Mesodermal cell (in vitro differentiated cells): ENCODE measurements around the gene GGTA1. TPM values are rescaled to one million over a fixed set of nuclear protein-coding genes. Genes with fewer than 3 reads are reported as not detected.

Experiments used
- H3K27ac ChIP-seq: 2 replicates; pipeline ENCODE4 v1.7.0; 2013; ENCODE audit warnings: mild to moderate bottlenecking, low read depth, low read length, moderate library complexity; ENCODE audit not compliant: severe bottlenecking
- H3K36me3 ChIP-seq: 2 replicates; pipeline ENCODE4 v1.7.1; 2013; ENCODE audit warnings: mild to moderate bottlenecking, low read length, moderate library complexity; ENCODE audit not compliant: control insufficient read depth, insufficient read depth
- H3K4me1 ChIP-seq: one replicate; pipeline ENCODE4 v1.7.1; 2013; ENCODE audit warnings: mild to moderate bottlenecking, low read length; ENCODE audit not compliant: insufficient read depth, control insufficient read depth, poor library complexity, severe bottlenecking
- H3K4me3 ChIP-seq: 2 replicates; pipeline ENCODE4 v1.7.0; 2013; ENCODE audit warnings: low read length, control low read depth, mild to moderate bottlenecking; ENCODE audit not compliant: insufficient read depth, poor library complexity, severe bottlenecking; ENCODE audit errors: extremely low read depth
- H3K9me3 ChIP-seq: 2 replicates; pipeline ENCODE4 v1.7.1; 2013; ENCODE audit warnings: mild to moderate bottlenecking, low read length, moderate library complexity; ENCODE audit not compliant: control insufficient read depth
- WGBS, 2 experiments: methylation state at CpG; one replicate each; pipeline ENCODE4 v1.1.5; 2013; ENCODE audit warnings: missing lambda C conversion rate in 2 of 2; ENCODE audit not compliant: insufficient coverage in 2 of 2; 5-methylcytosine and 5-hydroxymethylcytosine counted together
- polyA plus RNA-seq, 2 experiments: library from polyadenylated mRNA; stranded (reverse); fragments of 50-300 nt; gene quantifications; one replicate each; pipeline ENCODE4 v1.2.3, GENCODE V29; 2013

Gene GGTA1
- polyA plus RNA-seq (2013, experiment 1 of 2), result 0.33 TPM
- polyA plus RNA-seq (2013, experiment 2 of 2), result 0.25 TPM

DNA sequence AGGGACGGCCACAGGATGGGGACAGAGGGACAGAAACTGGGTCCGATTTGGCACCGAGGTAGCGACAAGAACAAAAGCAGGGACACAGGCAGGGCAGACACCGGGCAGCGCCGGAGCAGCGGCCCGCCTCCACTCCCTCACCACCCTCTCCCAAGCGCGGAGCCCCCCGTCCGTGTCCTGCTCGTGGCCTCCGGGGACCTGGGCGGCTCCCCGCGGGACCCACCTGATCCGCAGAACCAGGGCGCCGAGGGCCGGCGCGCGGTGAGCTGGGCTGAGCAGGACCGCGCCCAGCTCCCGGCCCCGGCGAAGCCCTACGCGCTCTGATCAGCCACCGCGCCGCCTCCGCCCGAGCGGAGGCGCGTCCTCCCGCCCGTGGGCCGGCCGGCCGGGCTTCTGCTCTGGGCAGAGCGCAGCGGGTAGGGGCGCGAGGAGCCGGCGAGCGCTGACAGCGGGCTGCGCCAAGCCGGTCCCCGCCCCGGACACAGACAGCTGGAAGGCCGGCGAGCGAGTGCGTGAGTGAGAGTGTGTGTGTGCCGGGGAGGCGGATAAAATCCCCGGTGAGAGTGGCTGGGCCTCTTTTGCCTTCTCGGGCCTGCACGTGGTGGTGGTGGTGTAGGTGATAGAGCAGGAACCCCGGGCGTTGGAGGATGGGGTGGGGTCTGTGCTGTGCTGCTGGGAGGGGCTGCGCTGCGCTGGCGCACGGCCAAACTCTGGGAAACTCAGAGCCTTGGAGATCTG lies at the start of gene GGTA1:
Gene GGTA1 (minus strand): TSS at position 418 of the 738 bp plus-strand sequence. CDS start 31,922 bp downstream, outside the sequence.
- no peak within 1 kb of the TSS for H3K27ac ChIP-seq
- WGBS, 2 experiments, result 0% methylated on average over 22 to 58 of the region's 72 CpGs
- no peaks in the 10 kb centered on the region for H3K9me3 ChIP-seq
- peak within 1 kb of the TSS; percentile 37 for H3K4me3 ChIP-seq
- peaks cover 5% of the 10 kb centered on the region for H3K4me1 ChIP-seq
- no peaks in the 10 kb centered on the region for H3K36me3 ChIP-seq

DNA sequence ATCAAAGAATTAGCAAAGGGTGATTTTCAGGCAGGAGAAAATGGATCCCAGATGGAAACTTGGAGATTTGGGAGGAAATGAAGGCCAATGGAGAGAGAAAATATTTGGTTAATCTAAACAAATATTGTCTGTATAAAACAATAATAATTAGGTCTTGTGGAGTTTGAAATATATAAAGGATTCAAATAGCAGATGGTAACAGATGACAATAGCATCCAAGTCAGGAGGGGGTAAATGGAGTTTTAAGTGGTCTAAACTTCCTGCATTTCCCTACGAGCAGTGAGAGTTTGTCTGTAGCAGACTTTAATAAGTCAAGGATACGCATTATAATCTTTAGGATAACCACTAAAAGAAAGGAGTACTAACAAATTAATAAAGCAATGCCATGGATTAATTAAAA lies 49.0 kb upstream of the GGTA1 start:
- H3K9me3 ChIP-seq, result no peaks in the 10 kb centered on the region
- no peak overlapping the region for H3K27ac ChIP-seq
- WGBS, 2 experiments, result 100% methylated on average over 1 of the region's 2 CpGs; no CpG with 5 or more reads in 1 of the 2 experiments
- no peaks in the 10 kb centered on the region for H3K36me3 ChIP-seq
- H3K4me3 ChIP-seq, result no peak overlapping the region
- H3K4me1 ChIP-seq, result peaks cover 2% of the 10 kb centered on the region

DNA sequence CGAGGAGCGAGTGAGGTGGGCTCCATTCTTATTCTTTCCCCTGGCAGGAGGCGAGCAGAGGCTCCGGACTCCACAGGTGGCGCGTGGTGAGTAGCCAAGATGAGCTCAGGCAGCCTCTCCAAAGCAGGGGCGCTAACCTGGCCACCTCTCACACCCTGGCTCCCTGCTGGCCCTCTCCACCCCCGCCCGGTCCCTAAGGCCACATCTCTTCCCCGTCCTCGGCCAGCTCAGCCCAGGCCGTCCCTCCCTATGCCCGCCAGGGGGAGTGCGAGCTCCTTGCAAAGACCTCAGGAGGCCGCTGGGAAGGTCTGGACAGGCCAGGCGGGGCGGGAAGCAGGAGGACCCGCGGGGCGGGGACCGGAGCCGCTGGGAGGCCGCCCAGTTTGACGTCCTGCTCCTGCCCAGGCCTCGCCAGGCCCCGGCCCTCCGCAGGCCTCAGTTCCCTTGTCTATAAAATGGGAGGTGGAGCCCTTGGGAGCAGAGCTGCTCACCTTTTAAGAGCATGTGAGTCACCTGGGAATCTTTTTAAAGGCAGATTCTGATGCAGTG lies 46.3 kb upstream of the GGTA1 start:
- Histone ChIP-seq H3K4me1 (no peaks in the 10 kb centered on the region), H3K36me3 (no peaks in the 10 kb centered on the region), H3K9me3 (no peaks in the 10 kb centered on the region), H3K27ac (no peak overlapping the region), H3K4me3 (no peak overlapping the region)
- WGBS, 2 experiments, result 2 to 16% methylated on average over 10 to 25 of the region's 27 CpGs

DNA sequence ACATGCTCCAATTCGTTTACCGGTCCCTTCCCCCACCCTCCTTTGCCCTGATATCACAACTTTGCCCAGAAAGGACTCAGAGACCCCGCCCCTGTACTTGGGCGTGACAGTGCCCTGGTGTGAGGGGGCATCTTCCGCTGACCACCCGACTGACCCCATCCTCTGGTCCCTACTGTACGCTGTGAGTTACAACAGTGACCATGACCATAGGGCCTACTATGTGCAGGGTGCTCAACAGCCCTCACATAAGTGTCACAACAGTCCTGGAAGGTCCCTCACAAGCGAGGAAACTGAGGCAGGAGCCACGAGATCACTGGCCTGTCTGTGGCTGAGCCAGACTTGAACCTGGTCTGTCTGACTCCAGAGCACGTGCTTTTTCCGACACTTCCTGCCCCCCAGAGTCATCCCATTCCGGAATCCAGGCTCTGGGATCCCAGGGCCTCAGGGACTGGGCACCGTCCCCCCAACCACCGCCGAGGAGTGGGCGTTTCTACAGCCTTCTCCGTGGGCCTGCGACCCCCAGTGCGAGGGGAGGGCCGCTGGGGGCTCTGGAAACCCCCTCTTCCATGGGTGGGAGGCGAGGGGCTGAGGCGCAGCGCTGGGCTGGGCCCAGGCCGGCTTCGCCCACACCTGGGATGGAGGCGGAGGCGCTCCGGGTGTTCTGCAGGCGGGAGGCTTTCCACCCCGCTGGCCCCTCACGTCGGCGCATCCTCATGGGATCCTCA lies 45.7 kb upstream of the GGTA1 start:
- WGBS, 2 experiments, result 67 to 79% methylated on average over 24 to 28 of the region's 33 CpGs
- Histone ChIP-seq H3K4me1 (no peaks in the 10 kb centered on the region), H3K9me3 (no peaks in the 10 kb centered on the region), H3K27ac (no peak overlapping the region), H3K4me3 (no peak overlapping the region), H3K36me3 (no peaks in the 10 kb centered on the region)

DNA sequence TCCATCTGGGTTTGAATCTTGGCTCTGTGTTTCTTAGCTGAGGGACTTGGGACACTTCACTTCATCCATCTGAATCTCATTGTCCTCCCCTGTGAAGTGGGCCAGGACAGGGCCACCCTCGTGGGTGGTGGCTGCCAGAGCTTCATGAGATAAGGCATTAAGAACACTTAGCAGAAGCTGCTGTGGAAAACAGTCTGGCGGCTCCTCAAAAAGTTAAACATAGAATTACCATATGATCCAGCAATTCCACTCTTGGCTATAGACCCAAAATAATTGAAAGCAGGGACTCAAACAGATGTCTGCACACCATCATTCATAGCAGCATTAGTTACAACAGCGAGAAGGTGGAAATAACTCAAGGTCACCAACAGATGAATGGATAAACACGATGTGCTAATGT lies 42.4 kb upstream of the GGTA1 start:
- WGBS, 2 experiments, result 83 to 94% methylated on average over 3 to 4 of the region's 4 CpGs
- H3K27ac ChIP-seq, result no peak overlapping the region

DNA sequence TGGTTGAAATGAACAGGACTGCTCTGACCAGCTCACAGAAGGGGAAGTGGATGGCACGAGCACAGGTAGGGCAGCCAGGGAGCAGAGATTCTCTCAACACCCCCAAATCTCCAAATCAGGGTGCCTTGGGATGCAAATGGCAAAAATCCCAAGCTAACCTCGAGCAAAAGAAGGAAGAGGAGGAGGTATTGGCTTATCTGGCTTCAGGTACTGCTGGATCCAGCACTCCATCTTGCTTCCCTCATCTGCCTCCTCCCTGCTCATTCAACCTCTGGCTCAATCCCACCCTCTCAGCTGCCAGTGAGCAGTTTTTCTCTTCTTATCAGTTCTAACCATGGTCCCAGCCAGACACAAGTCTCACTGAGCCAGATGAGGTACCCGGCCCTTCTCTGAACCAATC lies 41.6 kb upstream of the GGTA1 start:
- H3K27ac ChIP-seq, result no peak overlapping the region
- no peak overlapping the region for H3K4me3 ChIP-seq
- WGBS, 2 experiments, result 71 to 93% methylated on average over 1 to 2 of the region's 3 CpGs
- no peaks in the 10 kb centered on the region for H3K36me3 ChIP-seq
- no peaks in the 10 kb centered on the region for H3K4me1 ChIP-seq
- H3K9me3 ChIP-seq, result no peaks in the 10 kb centered on the region

More for the DNA sequence above, 42.4 kb upstream of the GGTA1 start:
- Histone ChIP-seq H3K9me3 (no peaks in the 10 kb centered on the region), H3K36me3 (no peaks in the 10 kb centered on the region), H3K4me1 (no peaks in the 10 kb centered on the region), H3K4me3 (no peak overlapping the region)

DNA sequence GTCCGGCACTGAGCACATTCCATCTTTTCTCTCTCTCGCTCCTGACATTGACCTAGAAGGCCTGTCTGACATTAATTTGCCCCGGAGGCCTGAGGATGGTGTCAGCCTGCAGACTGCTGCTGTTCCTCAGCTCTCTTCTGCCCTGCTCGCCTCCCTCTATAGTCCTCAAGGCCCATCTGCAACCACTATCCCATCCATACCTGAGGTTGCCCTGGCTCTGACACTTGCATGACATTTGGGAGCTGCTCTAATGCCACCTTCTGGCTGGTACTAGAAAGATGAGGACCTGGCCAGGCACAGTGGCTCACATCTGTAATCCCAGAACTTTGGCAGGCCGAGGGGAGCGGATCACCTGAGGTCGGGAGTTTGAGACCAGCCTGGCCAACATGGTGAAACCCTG lies 38.6 kb upstream of the GGTA1 start:
- no peaks in the 10 kb centered on the region for H3K4me1 ChIP-seq
- WGBS, 2 experiments, result 88 to 91% methylated on average over 7 of the region's 7 CpGs
- H3K4me3 ChIP-seq, result no peak overlapping the region
- no peaks in the 10 kb centered on the region for H3K9me3 ChIP-seq
- no peak overlapping the region for H3K27ac ChIP-seq
- H3K36me3 ChIP-seq, result no peaks in the 10 kb centered on the region

DNA sequence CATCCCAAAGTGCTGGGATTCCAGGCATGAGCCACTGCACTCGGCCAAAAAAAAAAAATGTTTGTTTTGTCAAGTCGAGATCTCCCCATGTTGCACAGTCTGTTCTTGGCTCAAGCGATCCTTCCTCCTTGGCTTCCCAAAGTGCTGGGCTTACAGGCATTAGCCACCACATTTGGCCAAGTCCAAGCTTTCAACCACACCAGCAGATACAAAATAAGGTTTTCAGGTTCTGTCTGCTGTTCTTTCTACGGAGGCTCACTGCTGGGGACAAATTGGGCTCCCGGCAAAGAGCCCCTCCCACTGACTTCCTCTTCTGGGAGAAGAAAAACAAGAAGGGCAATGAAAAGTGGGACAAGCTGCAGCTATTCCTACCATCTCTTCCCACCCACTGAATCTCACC lies 37.6 kb upstream of the GGTA1 start:
- H3K4me1 ChIP-seq, result no peaks in the 10 kb centered on the region
- H3K27ac ChIP-seq, result no peak overlapping the region
- no peaks in the 10 kb centered on the region for H3K36me3 ChIP-seq
- WGBS, 2 experiments, result 94 to 97% methylated on average over 3 of the region's 5 CpGs
- no peak overlapping the region for H3K4me3 ChIP-seq
- H3K9me3 ChIP-seq, result no peaks in the 10 kb centered on the region

DNA sequence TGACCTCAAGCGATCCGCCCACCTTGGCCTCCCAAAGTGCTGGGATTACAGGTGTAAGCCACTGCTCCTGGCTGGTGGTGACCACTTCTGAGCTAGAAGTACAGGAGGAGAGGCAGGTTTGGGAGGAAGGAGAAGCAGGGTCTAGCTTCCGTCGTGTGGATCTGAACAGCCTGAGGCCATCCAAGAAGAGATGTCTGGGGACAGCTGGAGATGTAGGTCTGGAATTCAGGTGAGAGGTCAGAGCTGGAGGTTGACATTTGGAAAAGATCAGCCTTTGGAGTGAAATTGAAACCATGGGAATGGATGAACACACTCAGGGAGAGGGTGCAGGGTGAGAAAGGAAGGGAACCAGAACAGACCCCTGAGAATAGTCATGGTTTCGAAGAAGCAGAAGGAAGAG lies 33.2 kb upstream of the GGTA1 start:
- no peaks in the 10 kb centered on the region for H3K9me3 ChIP-seq
- H3K27ac ChIP-seq, result no peak overlapping the region
- no peaks in the 10 kb centered on the region for H3K36me3 ChIP-seq
- WGBS, 2 experiments, result 82 to 95% methylated on average over 3 to 5 of the region's 5 CpGs
- H3K4me1 ChIP-seq, result no peaks in the 10 kb centered on the region
- H3K4me3 ChIP-seq, result no peak overlapping the region

DNA sequence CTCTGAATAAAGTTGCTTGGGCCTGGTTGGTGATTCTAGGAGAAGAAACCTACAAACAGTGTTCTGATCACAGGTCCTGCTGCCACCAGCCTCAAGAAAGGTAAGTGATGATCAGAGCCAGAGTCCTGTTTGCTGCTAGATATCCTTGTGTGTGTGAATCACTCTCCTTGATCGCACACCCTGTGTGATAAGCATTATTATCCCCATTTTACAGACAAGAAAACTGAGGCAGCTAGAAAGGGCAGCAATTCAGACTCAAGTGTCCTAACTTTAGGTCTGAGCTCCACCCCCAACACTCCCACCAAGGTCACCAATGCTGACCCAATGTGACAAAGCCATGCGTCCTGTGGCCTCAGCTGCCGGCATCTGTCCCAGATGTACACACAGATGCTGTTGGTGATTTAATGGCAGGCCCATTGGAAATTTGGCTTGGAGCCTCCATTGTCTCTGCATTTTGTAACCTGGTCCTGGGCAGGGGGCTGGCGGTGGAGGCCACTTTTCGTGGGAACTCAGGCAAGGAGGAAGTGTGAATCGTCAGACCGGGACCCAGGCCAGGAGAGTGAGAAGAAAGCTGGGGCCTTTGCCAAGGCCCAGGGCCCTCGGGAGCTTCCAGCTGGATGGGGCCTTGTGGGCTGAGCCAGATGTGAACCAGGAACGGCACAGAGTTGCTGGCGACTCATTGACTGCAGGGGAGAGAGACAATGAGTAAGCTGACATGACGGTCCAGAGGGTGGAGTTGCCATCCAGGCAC lies 29.8 kb upstream of the GGTA1 start:
- 83 to 87% methylated on average over 8 to 10 of the region's 11 CpGs for WGBS, 2 experiments
- H3K4me3 ChIP-seq, result no peak overlapping the region
- H3K9me3 ChIP-seq, result no peaks in the 10 kb centered on the region
- H3K27ac ChIP-seq, result no peak overlapping the region
- no peaks in the 10 kb centered on the region for H3K4me1 ChIP-seq
- H3K36me3 ChIP-seq, result no peaks in the 10 kb centered on the region
